HPDE6-E6E7 (cell line): ENCODE results near the gene KCNT1.
"Not testable (repeated sequence)": the region's sequence is repeated elsewhere in the genome, so short reads cannot be mapped to it uniquely, and the experiment has no call there.

ENCODE experiments used
- DNase-seq: peaks from one replicate; pipeline ENCODE4 v3.0.0; 2011; ENCODE audit warnings: missing footprints; ENCODE audit errors: extremely low spot score

The KCNT1 gene

DNA sequence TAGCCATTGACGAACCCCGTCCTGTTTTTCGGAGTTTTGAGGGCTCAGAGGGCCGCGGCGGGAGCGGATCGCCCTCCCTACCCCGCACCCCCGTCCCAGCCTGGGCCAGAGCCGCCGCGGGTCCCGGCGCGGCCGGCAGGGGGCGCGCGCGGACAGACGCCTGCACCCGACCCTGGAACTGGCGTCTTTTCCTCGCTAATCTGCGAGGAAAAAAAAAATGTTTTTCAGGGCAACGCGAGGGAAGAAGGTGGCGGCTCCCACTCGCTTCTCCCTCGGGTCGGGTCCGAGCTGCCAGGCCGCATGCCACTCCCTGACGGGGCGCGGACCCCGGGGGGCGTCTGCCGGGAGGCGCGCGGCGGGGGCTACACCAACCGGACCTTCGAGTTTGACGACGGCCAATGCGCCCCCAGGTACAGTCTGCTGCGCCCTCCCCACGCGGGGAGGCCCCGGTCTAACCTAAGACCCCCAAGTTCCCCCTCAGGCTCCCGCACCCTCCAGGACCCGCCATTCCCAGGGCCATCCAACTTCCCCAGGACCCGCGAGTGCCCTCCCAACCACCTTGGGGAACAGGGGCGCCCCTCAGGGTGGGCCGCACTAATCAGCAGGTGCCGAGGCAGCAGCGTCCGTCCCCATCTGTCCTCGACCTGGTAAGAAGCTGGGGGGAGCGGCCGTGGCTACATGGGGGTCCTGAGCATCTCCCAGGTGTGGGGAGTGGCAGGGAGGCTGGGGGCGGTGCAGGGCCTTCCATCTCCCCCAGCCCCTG is at the start of gene KCNT1:
KCNT1 (plus strand) TSS at position 227 of the 763 bp plus-strand sequence; CDS start at position 301, 74 bp downstream.
- DNase-seq = peak; percentile 62

- no peak for DNase-seq
Observed at GRCh38 chr9:135655317-135655716, 46.7 kb upstream of the KCNT1 start.

GRCh38 chr9:135657416-135657815 is 44.6 kb upstream of the KCNT1 start:
- no peak for DNase-seq

- DNase-seq = no peak
Observed at GRCh38 chr9:135659252-135659651, 42.7 kb upstream of the KCNT1 start.

DNA sequence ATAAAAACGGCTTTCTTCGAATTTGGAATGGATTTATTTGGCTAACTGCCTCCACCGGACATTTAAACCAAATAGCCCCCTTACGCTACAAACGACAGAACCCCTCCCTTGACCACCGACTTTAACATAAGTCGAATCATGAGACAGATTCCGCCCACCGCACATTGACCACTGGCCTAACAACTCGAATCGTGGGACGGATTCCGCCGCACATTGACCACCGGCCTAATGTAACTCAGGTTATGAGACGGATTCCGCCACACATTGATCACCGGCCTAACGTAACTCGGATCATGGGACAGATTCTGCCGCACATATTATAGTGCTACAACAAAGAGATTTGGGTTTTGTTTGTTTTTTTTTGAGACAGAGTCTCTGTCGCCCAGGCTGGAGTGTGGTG is 41.6 kb upstream of the KCNT1 start:
- DNase-seq = no peak

GRCh38 chr9:135661816-135662560 is 40.0 kb upstream of the KCNT1 start:
- no peak for DNase-seq

DNA sequence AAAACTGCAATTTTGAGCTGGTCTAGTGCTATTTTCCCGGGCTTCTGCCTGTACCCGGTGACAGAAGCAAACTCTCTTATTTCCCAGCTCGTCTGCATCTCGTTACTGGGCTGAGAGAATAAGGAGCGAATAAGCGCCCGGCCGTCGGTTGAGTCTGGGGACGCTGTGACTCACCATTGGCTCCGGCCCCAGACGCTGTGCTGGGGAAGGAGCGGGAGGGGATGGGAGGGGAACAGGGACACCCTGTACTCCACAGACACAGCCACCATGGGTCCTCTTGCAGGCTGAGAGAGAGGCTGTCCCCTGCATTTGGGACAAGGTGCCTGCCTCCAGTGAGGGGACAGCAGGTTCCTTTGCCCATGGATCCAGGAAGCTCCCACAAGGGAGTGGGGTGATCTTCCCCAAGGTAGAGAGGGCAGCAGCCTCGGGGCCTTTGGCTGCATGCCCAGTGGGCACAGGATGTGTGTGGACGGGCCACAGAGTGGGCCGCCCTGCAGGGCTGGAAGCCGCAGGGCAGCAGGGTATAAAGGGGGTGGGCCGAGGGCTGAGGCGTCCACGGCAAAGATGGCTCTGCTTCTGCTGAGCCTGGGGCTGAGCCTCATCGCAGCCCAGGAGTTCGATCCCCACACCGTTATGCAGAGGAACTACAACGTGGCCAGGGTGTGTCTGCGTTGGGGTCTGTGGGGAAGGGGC is 39.1 kb upstream of the KCNT1 start, which contains the start of gene LCN9:
LCN9 (plus strand) TSS at position 552 of the 693 bp plus-strand sequence; CDS start at position 565, 13 bp downstream.
- DNase-seq = no peak

- DNase-seq = no peak
Observed at GRCh38 chr9:135663451-135663770, 38.6 kb upstream of the KCNT1 start.

DNA sequence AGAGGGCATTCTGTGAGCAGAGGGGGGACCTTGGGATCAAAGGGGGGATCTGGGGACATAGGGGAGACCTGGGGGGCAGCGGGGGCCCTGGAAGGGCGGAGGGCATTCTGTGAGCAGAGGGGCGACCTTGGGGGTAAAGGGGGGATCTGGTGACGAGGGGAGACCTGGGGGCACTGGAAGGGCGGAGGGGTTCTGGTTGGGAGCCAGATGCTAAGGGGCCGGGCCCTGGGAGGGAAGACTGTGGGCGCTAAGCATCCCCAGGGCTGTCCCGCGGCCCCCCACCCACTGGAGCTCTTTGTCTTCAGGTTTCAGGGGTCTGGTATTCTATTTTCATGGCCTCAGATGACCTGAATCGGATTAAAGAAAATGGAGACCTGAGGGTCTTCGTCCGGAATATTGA is 38.1 kb upstream of the KCNT1 start:
- no peak for DNase-seq

DNA sequence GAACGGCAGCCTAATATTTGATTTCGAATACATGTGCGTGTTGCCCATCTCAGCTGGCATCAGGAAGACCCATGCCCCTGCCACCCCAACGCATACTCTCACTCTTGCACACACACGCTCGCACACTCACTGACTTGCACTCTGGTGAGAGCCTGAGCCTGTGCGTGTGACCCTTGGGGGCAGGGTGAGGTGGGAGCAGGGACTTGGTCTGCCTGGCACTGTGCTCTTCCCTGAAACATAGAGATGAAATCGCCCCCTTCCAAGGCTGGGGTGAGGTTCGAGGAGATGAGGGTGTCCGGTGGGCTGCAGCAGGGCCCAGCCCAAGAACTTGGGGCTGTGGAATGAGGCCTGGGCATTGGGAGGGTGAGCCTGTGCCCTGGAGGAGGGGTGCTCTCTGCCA is 37.7 kb upstream of the KCNT1 start:
- DNase-seq = no peak

- DNase-seq = no peak
Observed at GRCh38 chr9:135664801-135665794, 36.9 kb upstream of the KCNT1 start.

- no peak for DNase-seq
Observed at GRCh38 chr9:135665795-135666189, 36.2 kb upstream of the KCNT1 start.

GRCh38 chr9:135666534-135667462 is 35.2 kb upstream of the KCNT1 start:
- no peak for DNase-seq

- no peak for DNase-seq
Observed at GRCh38 chr9:135667463-135668001, 34.5 kb upstream of the KCNT1 start.

DNA sequence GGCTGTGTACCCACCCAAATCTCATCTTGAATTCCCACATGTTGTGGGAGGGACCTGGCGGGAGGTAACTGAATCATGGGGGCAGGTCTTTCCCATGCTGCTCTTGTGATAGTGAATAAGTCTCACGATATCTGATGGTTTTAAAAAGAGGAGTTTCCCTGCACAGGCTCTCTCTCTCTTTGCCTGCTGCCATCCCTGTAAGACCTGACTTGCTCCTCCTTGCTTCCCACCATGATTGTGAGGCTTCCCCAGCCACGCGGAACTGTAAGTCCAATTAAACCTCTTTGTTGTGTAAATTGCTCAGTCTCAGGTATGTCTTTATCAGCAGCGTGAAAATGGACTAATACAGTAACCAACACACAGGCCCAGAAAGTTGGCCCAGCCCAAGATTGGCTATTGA is 33.0 kb upstream of the KCNT1 start:
- DNase-seq = not testable (repeated sequence)

DNA sequence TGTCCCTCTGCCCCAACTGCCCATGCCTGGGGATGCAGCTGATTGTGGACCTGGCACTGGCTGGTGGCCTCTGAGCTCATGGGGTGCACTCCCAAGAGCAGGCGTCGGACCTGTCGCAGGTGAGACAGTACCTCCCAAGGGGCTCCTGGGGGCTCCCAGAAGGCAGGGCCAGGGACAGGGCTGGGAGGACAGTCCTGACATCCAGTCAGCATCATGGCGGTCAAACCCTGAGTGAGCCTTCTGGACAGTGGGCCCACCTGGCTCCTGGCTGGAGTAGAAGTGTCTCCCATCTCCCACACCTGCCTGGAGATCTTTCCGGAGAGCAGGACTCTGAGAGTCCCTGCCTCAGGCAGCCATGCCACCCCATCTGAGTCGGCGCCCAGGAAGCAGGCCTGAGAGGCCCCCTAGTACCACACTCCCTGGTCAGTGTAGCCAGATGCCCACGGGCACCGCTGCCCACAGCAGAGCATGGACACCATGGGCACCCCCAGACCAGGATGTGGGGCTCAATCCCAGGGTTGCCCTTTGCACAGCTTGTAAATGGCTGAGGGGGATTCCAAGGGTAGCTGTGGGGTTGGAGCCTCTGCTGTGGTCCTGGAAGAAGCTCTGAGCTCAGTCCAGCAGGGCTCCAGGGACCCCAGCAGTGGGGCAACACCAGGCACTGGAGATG is 32.2 kb upstream of the KCNT1 start:
- no peak for DNase-seq

DNA sequence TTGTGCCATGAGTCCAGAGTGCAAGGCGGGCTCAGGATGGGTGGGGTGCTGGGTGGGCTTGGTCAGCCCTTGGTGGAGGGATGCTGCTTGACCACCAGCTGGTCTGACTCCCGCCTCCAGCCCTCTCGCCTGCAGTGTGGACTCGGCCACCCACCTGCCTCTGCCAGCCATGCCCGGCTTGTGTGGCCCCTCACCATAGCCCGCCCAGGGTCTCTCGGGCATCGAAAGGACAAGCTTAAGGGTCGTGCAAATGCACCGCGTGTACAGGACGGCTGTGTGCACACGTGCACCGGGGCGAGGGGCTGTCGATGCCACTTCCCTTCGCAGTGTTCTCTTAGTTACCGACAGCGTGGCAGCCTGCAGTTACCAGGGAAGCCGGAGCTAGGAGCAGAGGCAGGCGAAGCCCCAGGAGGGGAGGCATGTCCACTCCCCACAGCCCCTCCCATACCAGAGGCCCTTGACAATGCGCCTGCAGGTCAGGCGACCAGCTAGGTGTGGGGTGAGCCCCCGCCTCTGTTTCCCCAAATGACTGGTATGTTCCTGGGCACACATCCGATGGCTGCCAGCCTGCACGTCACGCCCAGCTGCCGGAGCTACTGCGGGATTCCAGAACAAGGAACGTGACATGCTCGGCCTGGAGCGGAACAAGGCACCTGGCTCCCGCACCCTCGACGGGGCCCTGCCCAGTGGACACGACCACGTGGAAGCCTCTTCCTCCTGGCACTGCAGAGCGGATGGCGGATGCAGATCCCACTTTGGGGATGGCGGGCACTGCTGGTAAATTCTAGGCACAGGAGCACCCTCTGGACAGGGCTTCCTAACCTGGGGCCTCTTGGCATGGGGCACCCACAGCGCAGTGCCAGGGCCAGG is 31.0 kb upstream of the KCNT1 start:
- DNase-seq = no peak

DNA sequence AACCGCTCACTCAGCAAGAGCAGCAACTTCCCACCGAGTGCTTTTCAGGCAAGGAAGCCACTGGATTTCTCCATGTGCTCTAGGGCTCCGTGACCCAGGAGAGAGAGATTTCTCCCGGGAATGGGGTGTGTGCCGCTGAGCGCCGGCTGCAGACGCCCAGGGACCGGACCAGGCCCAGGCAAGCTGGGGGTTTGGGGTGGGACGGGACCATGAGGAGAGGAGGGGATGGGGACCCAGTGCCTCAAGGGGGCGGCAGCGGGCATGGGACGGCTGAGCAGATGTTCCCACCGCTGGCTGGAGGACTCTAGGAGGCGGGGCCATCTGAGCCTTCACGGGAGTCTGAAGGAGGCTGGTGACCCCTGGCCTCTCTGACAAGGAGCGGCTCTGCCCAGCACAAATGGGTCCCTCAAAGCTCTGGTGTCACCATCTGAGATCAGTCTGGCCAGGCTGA is 30.4 kb upstream of the KCNT1 start:
- no peak for DNase-seq
